WERI-Rb-1 (cell line): ENCODE measurements around the gene IMMP2L.

Experiments used
- DNase-seq: peaks from one replicate; pipeline ENCODE4 v3.0.0-alpha.2; 2020
- H3K27ac ChIP-seq: fragments of 250-450 bp; sonication (Bioruptor Pico); 2 replicates; pipeline ENCODE4 v1.5.1; 2020; ENCODE audit warnings: mild to moderate bottlenecking, moderate library complexity
- H3K27me3 ChIP-seq: fragments of 250-450 bp; sonication (Bioruptor Pico); 2 replicates; pipeline ENCODE4 v1.5.1; 2021; ENCODE audit warnings: mild to moderate bottlenecking, low read depth, moderate library complexity; ENCODE audit not compliant: insufficient read depth, severe bottlenecking
- H3K36me3 ChIP-seq: fragments of 250-450 bp; sonication (Bioruptor Pico); 2 replicates; pipeline ENCODE4 v1.5.1; 2020; ENCODE audit warnings: mild to moderate bottlenecking, moderate library complexity
- H3K4me3 ChIP-seq: 2 replicates; pipeline ENCODE4 v1.5.1; 2011; ENCODE audit warnings: low read depth, mild to moderate bottlenecking, control low read depth, low read length
- H3K9me3 ChIP-seq: fragments of 250-450 bp; sonication (Bioruptor Pico); 2 replicates; pipeline ENCODE4 v1.5.1; 2021; ENCODE audit warnings: mild to moderate bottlenecking, moderate library complexity; ENCODE audit not compliant: severe bottlenecking
- TF ChIP-seq, protein P1 (sequence below): IDR thresholded peaks from 2 replicates; pipeline ENCODE4 v1.5.1; 2011; ENCODE audit warnings: low read depth, mild to moderate bottlenecking, control low read depth, inconsistent platforms, low read length

The IMMP2L gene

DNA sequence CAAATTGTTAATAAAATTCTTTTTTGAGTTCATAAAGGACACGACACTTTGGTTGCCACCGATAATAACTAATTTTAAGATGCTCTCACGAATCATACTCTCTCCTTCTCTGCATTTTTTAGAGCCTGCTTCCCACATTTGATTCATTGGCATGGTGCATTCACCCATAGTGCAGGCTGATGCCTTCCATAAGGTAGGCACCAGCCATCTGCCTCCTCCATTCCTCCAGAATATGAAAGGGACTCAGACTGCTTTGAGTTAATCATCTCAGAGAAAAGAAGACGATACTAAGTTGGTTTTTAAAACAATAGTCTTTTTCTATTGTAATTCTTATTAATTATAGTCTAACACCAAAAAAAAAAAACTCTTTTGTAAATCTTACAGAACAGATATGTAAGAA is 505.2 kb downstream of the IMMP2L start:
- Histone ChIP-seq H3K9me3 (no peaks in the 10 kb centered on the region), H3K27me3 (no peaks in the 10 kb centered on the region), H3K36me3 (no peaks in the 10 kb centered on the region), H3K4me3 (no peak overlapping the region), H3K27ac (no peak overlapping the region)
- TF ChIP-seq, protein P1, sequence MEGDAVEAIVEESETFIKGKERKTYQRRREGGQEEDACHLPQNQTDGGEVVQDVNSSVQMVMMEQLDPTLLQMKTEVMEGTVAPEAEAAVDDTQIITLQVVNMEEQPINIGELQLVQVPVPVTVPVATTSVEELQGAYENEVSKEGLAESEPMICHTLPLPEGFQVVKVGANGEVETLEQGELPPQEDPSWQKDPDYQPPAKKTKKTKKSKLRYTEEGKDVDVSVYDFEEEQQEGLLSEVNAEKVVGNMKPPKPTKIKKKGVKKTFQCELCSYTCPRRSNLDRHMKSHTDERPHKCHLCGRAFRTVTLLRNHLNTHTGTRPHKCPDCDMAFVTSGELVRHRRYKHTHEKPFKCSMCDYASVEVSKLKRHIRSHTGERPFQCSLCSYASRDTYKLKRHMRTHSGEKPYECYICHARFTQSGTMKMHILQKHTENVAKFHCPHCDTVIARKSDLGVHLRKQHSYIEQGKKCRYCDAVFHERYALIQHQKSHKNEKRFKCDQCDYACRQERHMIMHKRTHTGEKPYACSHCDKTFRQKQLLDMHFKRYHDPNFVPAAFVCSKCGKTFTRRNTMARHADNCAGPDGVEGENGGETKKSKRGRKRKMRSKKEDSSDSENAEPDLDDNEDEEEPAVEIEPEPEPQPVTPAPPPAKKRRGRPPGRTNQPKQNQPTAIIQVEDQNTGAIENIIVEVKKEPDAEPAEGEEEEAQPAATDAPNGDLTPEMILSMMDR: no peak
- DNase-seq: no peak

DNA sequence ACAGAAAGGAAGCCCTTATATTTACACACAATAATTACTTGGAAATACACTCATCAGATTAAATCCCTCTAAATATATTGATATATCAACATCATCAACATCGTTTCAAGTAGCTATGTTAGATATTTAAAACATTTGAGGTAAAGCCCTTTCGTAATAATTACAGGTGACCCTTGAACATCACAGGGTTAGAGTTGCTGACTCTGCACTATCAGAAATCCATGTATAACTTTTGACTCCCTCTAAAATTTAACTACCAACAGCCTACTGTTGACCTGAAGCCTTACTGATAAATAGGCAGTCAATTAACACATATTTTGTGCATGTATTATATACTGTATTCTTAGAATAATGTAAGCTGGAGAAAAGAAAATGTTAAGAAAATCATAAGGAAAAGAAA is 505.9 kb downstream of the IMMP2L start:
- no peak for DNase-seq
- Histone ChIP-seq H3K36me3 (no peaks in the 10 kb centered on the region), H3K27ac (no peak overlapping the region), H3K9me3 (no peaks in the 10 kb centered on the region), H3K27me3 (no peaks in the 10 kb centered on the region), H3K4me3 (no peak overlapping the region)
- TF ChIP-seq, protein P1: no peak

DNA sequence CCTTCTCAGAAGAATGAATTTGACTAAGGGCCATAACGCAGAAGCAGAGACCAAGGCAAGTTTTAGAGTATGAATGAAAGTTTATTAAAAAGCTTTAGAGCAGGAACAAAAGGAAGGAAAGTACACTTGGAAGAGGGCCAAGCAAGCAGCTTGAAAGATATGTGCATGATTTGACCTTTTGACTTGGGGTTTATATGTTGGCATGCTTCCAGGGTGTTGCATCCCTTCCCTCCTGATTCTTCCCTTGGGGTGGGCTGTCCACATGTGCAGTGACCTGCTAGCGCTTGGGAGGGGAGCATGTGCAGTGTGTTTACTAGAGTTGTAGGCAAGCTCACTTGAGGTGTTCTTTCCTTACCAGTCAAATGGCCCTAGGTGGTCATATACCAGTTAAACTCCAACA is 509.3 kb downstream of the IMMP2L start:
- Histone ChIP-seq H3K9me3 (no peaks in the 10 kb centered on the region), H3K27ac (no peak overlapping the region), H3K36me3 (no peaks in the 10 kb centered on the region), H3K4me3 (no peak overlapping the region), H3K27me3 (no peaks in the 10 kb centered on the region)
- DNase-seq: no peak
- TF ChIP-seq, protein P1: no peak

DNA sequence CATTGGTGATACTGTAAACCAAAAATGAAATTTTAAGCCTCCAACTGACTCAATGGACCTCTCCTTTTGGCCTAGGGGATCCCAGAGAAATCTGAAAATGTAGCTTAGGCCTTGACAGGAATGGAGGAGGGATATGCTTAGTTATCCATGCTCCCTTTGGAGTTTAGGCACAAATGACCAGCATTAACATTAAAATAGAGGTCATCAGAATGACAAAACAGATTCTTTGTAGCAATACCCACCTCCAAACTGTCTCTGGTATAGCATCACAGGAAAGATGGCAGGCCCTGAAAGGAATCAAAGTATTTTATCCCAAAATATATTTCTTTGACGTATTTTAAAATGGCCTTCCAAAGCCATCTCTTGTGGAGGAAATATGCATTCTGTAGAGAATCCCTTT is 510.5 kb downstream of the IMMP2L start:
- Histone ChIP-seq H3K27ac (no peak overlapping the region), H3K36me3 (no peaks in the 10 kb centered on the region), H3K27me3 (no peaks in the 10 kb centered on the region), H3K4me3 (no peak overlapping the region), H3K9me3 (no peaks in the 10 kb centered on the region)
- TF ChIP-seq, protein P1: no peak
- no peak for DNase-seq

DNA sequence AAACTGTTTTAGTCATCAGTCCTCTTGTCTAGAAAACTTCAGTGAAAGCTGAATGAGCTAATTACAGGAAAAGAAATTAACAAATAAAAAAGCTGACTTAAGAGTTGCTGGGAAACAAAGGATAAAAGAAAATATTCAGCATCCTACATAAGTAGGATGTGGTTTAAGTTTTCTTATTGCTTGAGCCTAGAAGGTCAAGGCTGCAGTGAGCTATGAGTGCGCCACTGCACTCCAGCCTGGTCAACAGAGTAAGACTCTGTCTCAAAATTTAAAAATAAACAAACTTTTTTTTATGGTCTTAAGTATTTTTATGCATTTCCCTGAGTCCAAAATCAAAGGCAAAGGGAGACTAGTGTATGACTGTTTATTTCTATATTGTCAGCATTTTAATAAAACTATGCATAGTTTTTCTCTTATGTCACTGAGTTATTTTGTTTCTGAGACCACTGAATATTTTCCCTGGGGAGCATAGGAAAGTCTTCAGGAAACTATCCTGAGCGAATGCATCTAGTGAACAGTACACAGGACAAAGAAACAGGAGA is 511.3 kb downstream of the IMMP2L start:
- Histone ChIP-seq H3K9me3 (no peaks in the 10 kb centered on the region), H3K27me3 (no peaks in the 10 kb centered on the region), H3K4me3 (no peak overlapping the region), H3K36me3 (no peaks in the 10 kb centered on the region), H3K27ac (no peak overlapping the region)
- TF ChIP-seq, protein P1: no peak
- DNase-seq: no peak

DNA sequence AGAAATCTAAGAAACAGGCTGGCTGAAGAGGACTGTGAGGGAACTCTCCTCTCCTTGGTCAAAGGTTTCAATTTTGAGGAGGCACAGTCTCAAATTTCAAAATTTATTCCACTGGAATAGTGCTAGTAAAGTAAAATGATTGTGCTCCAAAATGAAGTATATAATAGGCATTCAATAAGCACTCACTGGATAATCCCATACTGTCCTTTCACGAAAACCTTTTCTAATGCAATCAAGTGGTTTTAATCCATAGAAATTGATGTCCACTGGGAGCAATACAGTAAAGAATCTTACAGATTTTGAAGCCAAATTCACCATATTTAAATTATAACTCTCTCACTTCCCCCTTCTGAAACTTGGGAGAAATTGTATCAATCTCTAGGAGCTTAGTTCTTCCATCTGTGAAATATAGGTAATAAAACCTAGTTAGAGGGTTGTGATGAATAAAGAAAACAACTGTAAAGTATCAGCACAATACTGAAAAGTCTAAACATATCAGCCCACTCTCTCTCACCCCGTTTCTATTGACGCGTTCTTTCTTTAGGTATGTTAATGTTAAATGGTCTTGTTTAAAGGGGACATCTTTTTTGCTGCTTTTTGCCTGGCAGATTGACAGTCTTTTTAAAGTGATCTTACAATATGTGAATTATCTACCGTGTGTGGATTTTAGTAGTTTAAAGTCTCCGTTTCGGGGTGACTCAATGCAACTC is 512.2 kb downstream of the IMMP2L start:
- H3K27me3 ChIP-seq: no peaks in the 10 kb centered on the region
- DNase-seq: no peak
- H3K4me3 ChIP-seq: no peak overlapping the region
- no peaks in the 10 kb centered on the region for H3K36me3 ChIP-seq
- TF ChIP-seq, protein P1: no peak
- no peaks in the 10 kb centered on the region for H3K9me3 ChIP-seq
- no peak overlapping the region for H3K27ac ChIP-seq
